Uterus (tissue), 4 donors: Measurements from ENCODE around the gene NHLH2. TPM values are rescaled to one million over a fixed set of nuclear protein-coding genes. Genes with fewer than 3 reads are reported as not detected.
A peak's percentile ranks its signal among the peaks of the same experiment; 100 is the strongest.

Source experiments
- DNase-seq, 2 donors: peaks; one replicate each; pipeline ENCODE4 v3.0.0-alpha.2; 2019 to 2020
- H3K27ac ChIP-seq, 2 donors: fragments of 200-600 bp; sonication (generic); 1 replicate in 1 of 2; 2 replicates in 1 of 2; pipeline ENCODE4 v1.5.1; 2016 to 2018
- H3K27me3 ChIP-seq, 2 donors: fragments of 200-600 bp; sonication (generic); one replicate each; pipeline ENCODE4 v1.5.1; 2018 to 2019; ENCODE audit warnings: control low read depth in 1 of 2
- H3K36me3 ChIP-seq, 2 donors: fragments of 200-600 bp; sonication (generic); one replicate each; pipeline ENCODE4 v1.5.1; 2019; ENCODE audit warnings: control low read depth in 1 of 2
- H3K4me1 ChIP-seq, 2 donors: fragments of 200-600 bp; sonication (generic); one replicate each; pipeline ENCODE4 v1.5.1; 2018 to 2019; ENCODE audit warnings: control low read depth in 1 of 2
- H3K4me3 ChIP-seq, 2 donors: fragments of 200-600 bp; sonication (generic); 1 replicate in 1 of 2; 2 replicates in 1 of 2; pipeline ENCODE4 v1.5.1; 2018 to 2019; ENCODE audit warnings: mild to moderate bottlenecking in 1 of 2
- H3K9me3 ChIP-seq, 2 donors: fragments of 200-600 bp; sonication (generic); one replicate each; pipeline ENCODE4 v1.5.1; 2019; ENCODE audit warnings: control low read depth in 1 of 2
- CTCF ChIP-seq, 4 experiments: fragments of 200-600 bp in 2 of 4; fragments of 450-650 bp in 2 of 4; sonication (generic) in 2 of 4; IDR thresholded peaks; one replicate each; pipeline ENCODE4 v1.5.1; 2016 to 2019; ENCODE audit warnings: antibody characterized with exemption in 4 of 4, mild to moderate bottlenecking in 2 of 4, moderate library complexity in 1 of 4
- POLR2A ChIP-seq, 2 donors: fragments of 450-650 bp; IDR thresholded peaks; one replicate each; pipeline ENCODE4 v1.6.1; 2016; ENCODE audit warnings: antibody characterized with exemption in 2 of 2, mild to moderate bottlenecking in 1 of 2, moderate library complexity in 1 of 2
- intact Hi-C: fragments of 100-400 bp; cut with DNase I; formaldehyde crosslinking; loops from one replicate; pipeline ENCODE4 v1.15.1; 2023; ENCODE audit warnings: low total_unique reads
- total RNA-seq, 4 donors: library from RNA; depleted of rRNA in 3 of 4; stranded (reverse); fragments of >200 nt in 3 of 4; gene quantifications; one replicate each; pipeline versions ENCODE4 v1.1.0 to v1.2.4, GENCODE V29; 2014 to 2023
- donor health status: DM: yes; HTN: yes; CAD: no.

NHLH2 gene
- total RNA-seq, 4 donors from 2014 or later: not detected

- intact Hi-C loops: no loop called here
- peak in 1 of 2 donors; percentile 27 for DNase-seq
- Histone ChIP-seq H3K4me3 (no peak overlapping the region), H3K36me3 (no peaks in the 10 kb centered on the region), H3K9me3 (no peaks in the 10 kb centered on the region), H3K27me3 (no peaks in the 10 kb centered on the region), H3K27ac (no peak overlapping the region), H3K4me1 (no peaks in the 10 kb centered on the region)
- TF ChIP-seq CTCF (IDR thresholded peaks at IDR 0.05): peak in 3 of 4 experiments; percentile 44 to 51 (median 46)
- no peak for TF ChIP-seq POLR2A (IDR thresholded peaks at IDR 0.05)
These were observed 33.2 kb downstream of the NHLH2 start for GRCh38 chr1:115807723-115808122.

GRCh38 chr1:115805597-115805996, 35.3 kb downstream of the NHLH2 start:
- no peak for DNase-seq
- Histone ChIP-seq H3K27me3 (no peaks in the 10 kb centered on the region), H3K4me3 (no peak overlapping the region), H3K9me3 (no peaks in the 10 kb centered on the region), H3K27ac (no peak overlapping the region), H3K36me3 (no peaks in the 10 kb centered on the region), H3K4me1 (no peaks in the 10 kb centered on the region)
- TF ChIP-seq CTCF (IDR thresholded peaks at IDR 0.05) (no peak), POLR2A (IDR thresholded peaks at IDR 0.05) (no peak)
- intact Hi-C loops: no loop called here

GRCh38 chr1:115802416-115802815, 38.5 kb downstream of the NHLH2 start:
- H3K4me3 ChIP-seq: no peak overlapping the region
- no peak for TF ChIP-seq POLR2A (IDR thresholded peaks at IDR 0.05)
- TF ChIP-seq CTCF (IDR thresholded peaks at IDR 0.05): no peak
- intact Hi-C loops: no loop called here
- H3K27me3 ChIP-seq: no peaks in the 10 kb centered on the region
- no peaks in the 10 kb centered on the region for H3K9me3 ChIP-seq
- no peaks in the 10 kb centered on the region for H3K36me3 ChIP-seq
- no peaks in the 10 kb centered on the region for H3K4me1 ChIP-seq
- no peak overlapping the region for H3K27ac ChIP-seq
- no peak for DNase-seq

- H3K9me3 ChIP-seq: no peaks in the 10 kb centered on the region
- H3K36me3 ChIP-seq: no peaks in the 10 kb centered on the region
- no peak for DNase-seq
- H3K27ac ChIP-seq: no peak overlapping the region
- no peak overlapping the region for H3K4me3 ChIP-seq
- no peaks in the 10 kb centered on the region for H3K4me1 ChIP-seq
- TF ChIP-seq CTCF (IDR thresholded peaks at IDR 0.05): no peak
- intact Hi-C loops: no loop called here
- no peaks in the 10 kb centered on the region for H3K27me3 ChIP-seq
These were observed 43.4 kb downstream of the NHLH2 start for GRCh38 chr1:115797486-115797885.

- H3K4me3 ChIP-seq: no peak overlapping the region
- H3K9me3 ChIP-seq: no peaks in the 10 kb centered on the region
- TF ChIP-seq POLR2A (IDR thresholded peaks at IDR 0.05) (no peak), CTCF (IDR thresholded peaks at IDR 0.05) (no peak)
- H3K27ac ChIP-seq: no peak overlapping the region
- H3K36me3 ChIP-seq: no peaks in the 10 kb centered on the region
- intact Hi-C loops: no loop called here
- H3K4me1 ChIP-seq: no peaks in the 10 kb centered on the region
- H3K27me3 ChIP-seq: no peaks in the 10 kb centered on the region
- no peak for DNase-seq
These were observed 44.0 kb downstream of the NHLH2 start for GRCh38 chr1:115796897-115797296.
